NCI-H524 (cell line): ENCODE results near the gene CCDC102A.

Experiments
- DNase-seq, 2 experiments: peaks; one replicate each; lab custom pipeline; 2025; lab: John Stamatoyannopoulos, UW

CCDC102A gene

DNA sequence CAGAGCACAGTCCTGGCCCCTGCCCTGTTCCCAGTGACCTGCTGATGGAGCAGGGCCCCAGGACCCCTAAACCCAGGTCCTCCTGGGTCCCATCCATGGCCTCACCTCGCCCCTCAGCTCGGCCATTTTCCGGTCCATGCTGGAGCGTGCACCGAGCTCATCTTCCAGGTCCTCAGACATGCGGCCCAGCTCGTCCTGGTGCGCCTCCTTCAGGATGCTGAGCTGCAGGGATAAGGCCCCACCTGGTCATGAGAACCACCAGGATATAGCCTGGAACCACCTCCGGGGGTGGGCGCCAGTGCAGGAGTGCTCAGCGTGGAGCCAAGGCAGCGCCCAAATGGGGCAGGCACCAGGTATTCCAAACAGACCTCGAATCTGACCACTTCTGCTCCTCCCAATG, 17.9 kb downstream of the CCDC102A start:
- no peak for DNase-seq

DNA sequence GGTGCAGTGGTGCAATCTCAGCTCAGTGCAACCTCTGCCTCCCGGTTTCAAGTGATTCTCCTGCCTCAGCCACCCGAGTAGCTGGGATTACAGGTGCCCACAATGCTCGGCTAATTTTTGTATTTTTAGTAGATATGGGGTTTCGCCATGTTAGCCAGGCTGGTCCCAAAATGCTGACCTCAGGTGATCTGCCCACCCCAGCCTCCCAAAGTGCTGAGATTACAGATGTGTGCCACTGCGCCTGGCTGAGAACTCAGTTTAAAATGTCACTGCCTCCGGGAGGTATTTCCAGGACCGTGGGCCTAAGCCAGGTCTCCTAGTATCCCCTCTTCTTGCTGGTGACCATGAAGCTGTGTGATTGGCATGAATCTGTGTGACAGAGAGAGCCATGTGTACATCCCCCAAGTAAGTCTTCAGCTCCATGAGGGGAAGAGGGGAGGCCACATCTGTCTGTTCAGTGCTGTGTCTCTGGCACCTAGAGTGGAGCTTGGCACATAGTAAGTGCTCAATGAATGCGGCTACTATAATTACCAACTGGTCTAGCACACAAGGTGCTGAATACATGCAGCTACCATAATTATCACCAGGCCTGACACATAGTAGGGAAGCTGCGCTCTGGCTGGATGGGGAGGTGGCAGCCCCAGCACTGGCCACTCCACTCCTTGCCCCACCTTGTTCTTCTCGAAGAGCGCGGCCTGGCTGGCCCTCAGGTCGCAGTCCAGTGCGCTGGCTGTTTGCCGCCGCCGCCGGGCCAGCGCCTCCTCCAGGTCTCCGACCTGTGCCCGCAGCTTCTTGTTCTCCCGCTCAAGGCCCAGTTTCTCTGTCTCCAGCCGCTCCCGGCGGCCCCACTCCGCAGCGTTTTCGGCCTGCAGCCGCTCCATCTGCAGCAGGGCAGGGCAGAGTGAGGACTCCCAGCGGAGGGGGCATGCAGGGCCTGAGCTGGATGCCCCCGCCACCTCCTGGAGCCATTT, 18.7 kb downstream of the CCDC102A start:
- DNase-seq, result no peak

DNA sequence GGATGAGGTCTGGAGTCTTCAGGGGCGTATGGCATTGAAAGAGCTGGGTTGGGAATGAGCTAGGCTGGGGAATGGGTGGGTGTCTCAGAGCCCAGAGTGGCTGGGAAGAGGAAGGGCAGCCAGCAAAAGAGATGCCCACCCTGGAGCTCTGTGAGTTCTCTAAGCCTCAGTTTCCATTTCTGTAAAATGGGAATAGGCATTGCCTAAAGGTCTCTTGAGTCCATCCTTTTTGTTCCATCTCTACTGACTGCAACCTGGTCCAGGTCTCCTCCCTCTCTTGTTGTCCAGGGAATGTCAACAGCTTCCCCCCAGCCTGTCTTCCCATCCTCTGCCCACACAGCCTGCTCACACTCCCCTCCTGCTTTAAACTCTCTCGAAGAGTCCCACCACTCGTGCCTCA, 19.6 kb downstream of the CCDC102A start:
- DNase-seq, result no peak

DNA sequence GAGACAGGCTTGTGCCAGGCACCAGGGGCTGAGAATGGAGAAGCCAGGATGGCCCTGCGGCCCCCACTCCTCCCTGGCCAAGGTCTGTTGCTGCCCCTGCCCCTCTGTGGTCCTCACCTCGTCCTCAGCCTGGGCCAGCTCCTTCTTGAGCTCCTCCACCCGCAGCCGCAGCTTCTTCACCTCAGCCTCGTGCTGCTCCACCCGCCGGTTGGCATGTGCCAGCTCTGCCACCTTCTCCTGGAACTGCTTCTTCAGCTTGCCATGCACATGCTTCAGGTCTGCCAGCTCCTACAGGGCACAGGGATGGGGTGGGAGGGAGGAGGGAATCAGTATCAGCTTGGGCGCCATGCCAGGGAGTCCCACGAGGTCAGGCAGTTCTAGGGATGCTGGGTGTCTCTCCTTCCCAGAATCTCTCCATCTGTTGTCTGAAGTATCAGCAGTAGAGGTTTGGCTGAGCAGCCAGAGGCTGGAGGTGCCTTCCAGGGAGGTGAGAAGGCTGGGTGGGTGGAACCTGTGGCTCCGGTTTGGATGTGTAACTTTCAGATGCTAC, 20.1 kb downstream of the CCDC102A start:
- peak; percentile 72 to 83 for DNase-seq

DNA sequence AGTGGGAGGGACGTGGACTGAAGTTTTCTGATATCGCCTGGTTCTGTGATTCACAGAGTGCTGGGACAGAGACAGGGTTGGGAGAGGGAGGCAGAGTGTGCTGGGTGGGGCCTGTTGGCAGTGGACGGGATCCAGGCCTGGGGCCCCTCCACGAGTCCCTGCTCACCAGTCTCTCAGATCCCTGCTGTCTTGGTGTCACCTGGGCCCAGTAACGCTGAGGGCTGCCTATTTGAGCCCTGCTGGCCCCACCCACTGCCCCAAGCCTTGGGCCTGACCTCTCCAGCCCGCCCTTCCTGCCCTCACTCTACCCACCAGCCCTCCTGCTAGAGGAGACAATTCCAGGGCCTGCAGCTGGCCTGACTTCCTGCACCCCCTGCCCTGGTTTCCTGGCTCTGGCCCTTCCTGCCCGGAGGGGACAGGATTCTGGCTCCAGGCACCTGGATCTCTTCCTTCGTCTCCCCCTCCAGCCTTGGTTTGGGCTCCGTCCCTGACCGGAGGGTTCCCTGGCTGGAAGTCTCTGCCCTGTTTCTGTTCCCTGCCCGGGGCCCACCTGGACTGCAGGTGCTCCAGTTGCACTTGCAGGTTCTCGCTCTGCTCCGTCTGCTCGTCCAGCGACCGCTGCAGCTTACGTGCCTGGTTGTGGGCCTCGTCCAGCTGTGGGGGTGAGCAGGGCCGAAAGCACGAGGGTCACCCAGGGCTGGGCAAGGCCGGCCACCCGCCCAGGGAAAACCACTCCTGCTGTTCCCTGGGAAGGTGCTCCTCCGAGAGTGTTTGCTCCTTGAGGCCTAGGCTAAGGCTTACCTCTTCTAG, 21.4 kb downstream of the CCDC102A start:
- no peak for DNase-seq

DNA sequence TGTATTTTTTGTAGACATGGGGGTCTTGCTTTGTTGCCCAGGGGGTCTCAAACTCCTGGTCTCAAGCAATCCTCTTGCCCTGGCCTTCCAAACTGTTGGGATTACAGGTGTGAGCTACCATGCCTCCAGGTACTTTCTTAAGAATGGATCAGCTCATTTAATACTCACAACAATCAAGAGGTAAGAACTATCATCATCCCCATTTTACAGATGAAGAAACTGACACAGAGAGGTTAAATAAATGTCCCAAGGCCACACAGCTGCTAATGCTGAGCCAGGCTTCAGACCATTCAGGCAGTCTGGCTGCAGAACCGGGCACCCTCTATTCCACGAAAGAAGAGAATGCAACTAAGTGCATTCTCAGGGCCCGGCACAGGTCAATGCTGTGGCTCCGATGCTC, 22.0 kb downstream of the CCDC102A start:
- no peak for DNase-seq

DNA sequence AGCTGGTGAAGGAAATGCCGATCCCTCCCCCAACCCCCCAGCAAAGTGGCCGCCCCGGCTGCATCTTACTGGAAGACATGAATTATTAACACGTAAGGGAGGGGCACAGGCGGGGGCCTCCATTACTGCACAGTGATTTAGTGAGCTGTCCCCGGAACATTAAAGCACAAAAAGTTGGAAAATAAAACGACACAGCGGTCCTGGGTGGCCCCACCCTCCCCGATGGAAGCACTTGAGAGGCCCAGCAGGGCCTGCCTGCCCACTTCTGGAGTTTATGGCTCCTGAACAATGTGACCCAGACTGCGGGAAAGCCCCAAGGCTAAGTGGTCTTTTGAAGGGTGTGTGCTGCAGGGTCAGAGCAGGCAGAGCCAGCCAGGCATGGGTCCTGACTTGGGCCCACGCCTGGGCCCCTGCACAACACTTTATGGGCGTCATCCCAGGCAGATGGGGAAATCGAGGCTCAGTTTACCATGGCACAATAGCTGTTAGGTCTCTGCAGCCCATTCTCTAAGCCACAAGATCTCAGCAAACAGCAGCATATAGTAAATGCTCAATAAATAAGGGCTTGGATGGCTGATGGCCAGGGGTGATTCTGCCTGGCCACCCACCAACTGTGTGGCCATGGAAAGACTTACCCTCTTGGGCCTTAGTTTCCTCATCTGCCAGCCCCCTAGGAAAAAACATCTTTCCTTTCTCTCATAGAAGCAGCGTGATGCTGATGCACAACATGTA, 22.8 kb downstream of the CCDC102A start:
- DNase-seq, result no peak

DNA sequence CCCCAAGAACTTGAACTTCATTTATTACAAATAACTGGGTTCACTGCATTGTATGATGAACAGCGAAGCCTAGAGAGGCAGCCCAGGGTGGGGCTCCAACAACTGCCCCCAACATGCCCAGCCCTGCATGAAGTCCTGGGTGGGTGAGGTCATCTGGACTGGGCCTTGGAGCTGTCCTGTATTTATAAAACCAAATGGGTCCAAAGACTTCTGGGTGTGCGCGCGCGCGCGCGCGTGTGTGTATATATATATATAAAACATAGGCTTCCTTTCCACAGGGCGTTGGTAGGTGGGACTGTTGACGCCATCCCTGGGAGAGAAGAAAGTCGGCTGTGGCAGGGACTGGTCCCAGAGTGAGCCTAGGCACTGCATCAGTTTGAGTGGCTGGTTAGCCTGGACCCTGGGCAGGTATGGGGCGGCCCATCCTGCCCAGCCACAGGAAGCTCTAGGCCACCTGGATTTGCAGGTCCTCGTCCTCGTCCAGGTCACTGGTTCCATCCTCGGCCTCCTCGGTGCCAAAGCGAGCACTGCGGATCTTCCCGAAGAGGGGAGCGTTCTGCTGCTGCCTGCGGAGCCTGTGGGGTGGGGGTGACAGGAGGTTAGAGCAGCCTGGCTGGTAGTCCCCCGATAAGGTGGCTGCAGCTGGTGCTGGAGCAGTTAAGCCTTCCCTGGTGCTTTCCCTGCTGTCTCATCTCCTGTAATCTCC, 23.9 kb downstream of the CCDC102A start:
- DNase-seq, result peak in 1 of 2 experiments; percentile 24

DNA sequence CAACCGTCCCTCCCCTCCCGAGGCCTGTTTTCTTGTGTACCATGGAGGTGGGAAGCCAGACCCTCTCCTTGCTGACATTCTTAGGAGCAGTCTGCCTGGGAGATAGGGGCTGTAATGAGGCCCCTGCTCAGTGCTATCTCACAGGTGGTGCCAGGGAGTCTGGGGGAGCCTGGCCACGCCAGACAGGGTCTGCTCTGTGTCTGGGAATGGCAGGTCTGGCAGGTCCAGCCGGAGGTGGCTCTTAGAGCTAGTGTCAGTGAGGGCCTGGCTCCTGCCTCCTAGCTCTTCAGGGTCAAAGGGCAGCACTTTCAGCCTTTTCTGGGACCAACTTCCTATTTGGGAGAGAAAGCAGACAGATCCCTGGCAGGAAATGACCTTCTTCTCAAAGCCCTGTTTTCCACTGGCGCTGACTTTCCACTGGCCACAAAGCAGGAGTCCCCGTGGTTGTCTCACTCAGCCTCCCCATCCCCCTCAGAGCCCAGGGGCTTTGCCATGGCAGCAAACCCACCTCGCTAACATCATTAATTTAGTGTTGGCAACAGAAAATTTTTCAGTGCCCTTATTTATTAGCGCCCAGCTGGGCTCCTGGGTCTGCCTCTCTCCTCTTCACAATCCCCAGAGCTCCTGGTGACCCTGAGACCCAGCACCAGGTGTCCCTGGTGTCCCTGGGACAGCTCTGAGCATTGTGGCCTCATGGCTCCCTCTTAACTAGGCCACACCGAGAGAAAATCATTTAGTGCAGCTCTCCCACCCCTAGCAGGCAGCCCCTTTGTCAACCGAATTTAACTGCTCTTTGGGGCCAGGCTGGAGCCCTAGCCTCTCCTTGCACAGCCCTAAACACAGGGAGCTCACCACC, 26.1 kb downstream of the CCDC102A start:
- peak in 1 of 2 experiments; percentile 16 for DNase-seq

DNA sequence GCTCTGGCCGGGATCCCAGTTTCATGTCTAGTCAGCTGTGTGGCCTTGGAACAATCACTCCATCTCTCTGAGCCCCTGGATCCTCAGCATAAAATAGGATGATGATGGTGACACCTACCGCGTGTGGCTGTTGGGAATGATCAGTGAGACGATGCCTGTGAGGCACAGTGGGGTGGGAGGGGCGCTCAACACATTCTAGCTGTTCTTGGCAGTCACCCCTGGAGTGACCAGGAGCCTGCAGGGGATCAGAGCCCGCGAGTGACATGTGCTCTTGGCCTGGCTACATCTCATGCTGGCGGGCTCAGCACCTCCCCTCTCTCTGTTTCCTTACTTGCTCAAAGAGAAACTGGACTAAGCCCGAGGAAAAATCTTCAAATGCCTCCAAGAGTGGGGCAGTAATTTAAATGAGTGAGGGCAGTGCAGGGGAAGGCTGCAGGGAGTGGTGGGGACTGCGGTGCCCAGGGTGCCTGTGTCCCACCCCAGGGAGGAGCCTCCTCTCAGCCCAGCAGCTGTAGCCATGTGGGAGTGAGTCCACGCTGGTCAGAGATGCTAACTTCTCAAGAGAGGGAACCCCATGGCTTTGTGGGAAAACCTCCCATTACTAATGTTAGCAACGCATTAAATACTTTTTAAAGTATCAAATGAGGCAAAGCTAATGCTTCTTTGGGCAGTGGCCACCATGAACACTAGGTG, 27.0 kb downstream of the CCDC102A start:
- no peak for DNase-seq

DNA sequence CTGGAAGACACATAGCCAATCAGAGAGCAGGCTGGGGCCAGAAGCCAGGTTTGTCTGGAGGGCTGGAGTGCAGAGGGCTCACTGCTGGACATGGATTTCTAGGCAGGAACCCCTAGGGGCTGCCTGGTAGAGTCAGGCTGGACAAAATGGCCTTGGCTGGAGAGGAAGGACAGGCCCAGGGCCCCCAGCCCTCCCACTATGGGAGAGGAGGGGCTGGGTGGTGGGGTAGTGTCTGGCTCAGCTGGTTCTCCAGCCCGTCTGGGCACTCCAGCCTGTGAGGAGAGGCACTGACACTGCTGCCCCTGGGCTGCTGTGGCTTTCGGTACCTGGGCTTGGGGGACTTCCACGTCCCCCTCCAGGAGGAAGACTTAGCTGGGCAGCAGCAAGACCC, 28.3 kb downstream of the CCDC102A start:
- DNase-seq, result peak in 1 of 2 experiments; percentile 50

DNA sequence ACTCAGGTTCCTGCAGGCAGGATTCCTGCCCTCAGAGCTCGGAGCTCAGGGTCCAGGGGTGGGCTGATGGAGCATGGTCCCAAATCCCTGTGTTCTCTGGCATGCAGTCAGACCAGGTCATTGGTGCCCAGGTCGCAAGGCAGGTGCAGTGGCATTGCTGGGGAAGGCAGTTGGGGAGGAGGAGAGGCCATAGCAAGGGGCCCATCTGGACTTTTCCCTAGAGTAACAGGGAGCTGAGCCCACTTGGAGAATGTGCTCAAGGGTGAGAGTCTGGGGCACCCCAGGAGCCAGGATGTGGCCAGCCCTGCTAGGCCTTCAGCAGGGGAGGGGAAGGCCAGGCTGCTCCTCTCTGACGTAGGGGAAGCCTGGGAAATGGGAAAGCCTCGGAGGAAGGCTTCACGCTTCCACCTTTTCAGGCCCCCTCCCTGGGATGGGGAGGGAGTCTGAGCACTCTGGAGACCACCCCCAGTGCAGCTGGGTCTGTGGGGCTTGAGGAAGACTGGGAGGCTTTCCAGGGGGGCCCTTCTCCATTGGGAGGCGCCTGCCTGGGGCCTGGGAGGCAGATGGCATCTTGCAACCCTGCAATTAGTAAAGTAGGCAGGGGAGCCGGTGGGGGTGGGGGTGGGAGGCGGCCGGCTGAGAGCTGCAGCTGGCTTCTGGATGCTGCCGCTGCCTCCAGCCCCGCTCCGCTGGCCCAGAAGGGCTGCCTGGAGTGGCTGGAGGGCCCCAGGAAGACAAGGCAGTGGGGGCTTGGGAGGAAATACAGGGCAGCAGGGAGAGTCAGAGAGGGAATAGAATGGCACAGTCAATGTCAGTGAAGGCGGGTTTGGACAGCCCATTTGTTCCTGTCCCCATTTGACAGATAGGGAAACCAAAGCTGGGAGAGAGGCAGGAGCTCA, 29.0 kb downstream of the CCDC102A start:
- peak; percentile 88 to 91 for DNase-seq

DNA sequence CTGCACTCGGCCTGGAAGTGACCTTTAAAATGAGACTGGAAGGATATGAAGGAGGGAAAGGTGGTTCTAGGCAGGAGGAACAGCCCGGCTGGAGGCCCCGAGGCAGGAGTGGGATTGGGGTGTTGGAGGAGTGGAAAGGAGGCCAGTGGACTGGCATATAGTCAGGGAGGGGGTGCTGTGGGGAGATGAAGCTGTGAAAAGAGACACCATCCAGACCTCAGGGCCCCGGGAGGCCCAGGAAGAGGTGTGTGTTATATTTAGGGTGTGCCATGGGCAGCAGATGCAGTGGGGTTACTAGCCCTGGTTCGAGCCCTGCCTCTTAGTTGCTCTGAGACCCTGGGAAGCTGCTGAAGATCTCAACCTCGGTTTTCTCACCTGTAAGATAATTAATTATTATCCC, 31.2 kb downstream of the CCDC102A start:
- no peak for DNase-seq

DNA sequence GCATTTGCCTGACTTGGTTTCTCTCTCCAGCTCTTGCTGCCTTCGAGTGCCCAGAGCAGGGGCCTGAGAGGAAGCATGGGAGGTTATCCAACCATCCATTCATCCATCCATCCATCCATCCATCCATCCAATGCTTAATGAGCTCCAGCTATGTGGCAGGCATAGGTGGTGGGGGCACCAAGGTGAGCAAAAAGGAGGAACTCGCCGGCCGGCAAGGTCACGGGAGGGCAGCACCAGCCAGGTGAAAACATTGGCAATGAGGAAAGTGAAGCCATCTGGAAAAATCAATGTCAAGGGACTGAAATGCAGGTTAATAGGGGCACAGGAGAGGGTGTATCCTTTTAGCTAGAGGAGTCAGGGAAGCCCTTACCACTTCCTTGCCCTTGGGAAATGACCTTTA, 31.9 kb downstream of the CCDC102A start:
- no peak for DNase-seq

DNA sequence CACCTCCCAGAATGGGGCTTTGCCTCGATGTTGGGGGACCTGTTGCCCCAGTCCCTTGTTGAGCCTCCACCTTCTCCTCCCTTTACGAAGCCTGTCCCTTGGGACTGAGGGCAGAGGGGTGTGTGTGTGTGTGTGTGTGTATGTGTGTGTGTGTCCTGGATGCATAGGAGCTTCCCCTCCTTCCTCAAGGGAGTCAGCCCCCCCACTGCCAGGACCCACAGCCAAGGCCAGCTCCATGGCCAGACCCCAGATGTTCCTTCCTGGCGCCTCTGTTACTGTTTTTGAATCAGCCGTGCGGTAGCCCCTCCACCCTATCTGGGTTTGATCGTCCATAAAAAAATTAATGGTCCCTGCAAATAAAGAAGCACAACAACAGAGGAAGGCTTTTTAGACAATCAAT, 32.4 kb downstream of the CCDC102A start:
- no peak for DNase-seq

DNA sequence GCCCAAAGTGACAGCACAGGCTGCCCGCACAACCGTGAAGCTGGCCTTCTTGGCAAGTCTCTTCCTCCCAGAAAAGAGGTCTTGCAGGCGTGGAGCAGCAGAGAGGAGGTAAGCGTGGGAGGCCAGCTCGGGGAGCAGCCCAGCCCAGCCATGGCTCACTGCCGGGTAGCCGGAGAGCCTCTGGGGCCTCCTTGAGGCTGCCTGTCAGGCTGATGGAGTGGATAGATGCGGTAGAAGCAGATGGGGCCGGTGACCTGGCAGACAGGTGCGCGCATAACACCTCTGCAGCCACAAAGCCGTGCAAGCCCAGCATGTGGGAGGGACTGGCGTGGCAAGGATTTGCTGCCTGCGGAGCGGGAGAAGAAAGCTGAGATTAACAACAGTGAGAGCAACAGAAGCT, 33.0 kb downstream of the CCDC102A start:
- peak; percentile 69 to 85 for DNase-seq

DNA sequence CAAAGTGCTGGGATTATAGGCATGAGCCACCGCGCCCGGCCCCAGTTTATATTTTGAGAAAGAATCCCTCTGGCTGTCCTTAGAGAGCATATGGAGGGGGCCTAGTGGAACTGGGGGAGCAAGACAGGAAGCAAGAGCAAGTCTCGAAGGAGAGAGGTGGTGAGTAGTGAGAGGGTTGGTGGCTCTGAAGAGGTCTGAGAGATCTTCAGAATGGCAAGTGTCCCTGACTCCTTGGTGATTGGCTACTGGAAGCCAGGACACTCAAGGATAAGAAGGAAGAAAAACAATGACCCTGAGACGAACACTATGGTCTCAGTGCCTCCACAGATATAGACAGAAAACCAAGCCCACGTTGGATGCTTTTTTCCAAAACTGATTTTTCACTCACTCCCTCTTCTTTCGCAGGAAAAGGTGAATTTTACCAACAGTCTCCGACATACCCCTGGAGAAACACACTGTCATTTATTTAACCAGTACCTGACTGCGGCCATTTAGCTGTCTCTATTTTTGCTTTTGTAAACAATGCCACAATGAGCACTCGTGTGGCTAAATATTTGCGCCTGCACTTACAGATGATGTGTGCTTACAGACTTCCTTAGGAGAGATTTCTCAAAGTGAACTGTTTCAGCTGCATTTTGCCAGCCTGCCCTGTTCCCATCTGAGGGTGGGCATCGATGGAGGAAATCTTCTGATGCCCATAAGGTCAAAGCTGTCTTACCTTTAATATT, 34.2 kb downstream of the CCDC102A start:
- DNase-seq, result no peak

DNA sequence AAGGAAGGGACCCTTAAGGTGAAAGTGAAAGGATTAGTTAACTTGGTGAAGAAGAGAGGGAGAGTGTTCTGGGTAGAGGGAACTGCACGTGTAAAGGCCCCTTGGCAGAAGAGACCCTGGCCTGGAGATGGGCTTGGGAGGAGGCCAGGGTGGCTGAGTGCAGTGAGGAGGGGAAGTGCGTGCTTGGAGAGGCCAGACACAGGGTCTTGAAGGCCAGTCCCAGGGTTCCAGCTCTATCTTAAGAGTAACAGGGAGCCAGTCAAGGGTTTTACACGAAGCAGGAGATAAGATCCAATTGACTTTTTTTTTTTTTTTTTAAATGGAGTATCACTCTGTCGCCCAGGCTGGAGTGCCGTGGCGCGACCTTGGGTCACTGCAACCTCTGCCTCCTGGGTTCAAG, 34.9 kb downstream of the CCDC102A start:
- DNase-seq, result no peak
